H1 (cell line): ENCODE data around the gene KRCC1. TPM values are rescaled to one million over a fixed set of nuclear protein-coding genes. Genes with fewer than 3 reads are reported as not detected.

ENCODE experiments used
- CTCF ChIA-PET: fragments of 300-600 bp; sonication (Branson Sonifier 250); formaldehyde crosslinking; loops from one replicate; lab custom pipeline; 2021; ENCODE audit not compliant: partially characterized antibody; lab: Charles Lee
- POLR2A ChIA-PET: fragments of 300-600 bp; sonication (Branson Sonifier 250); formaldehyde crosslinking; loops from one replicate; lab custom pipeline; 2021; ENCODE audit warnings: inconsistent platforms; ENCODE audit not compliant: partially characterized antibody; lab: Charles Lee
- DNase-seq, 2 experiments: peaks; one replicate each; pipeline versions ENCODE4 v3.0.0 to v3.0.0-alpha.2; 2010 to 2022; ENCODE audit warnings: low spot score in 2 of 2, low read depth in 1 of 2, mixed read lengths in 1 of 2
- FAIRE-seq: peaks from 2 replicates; lab custom pipeline; 2011; peaks lifted over from hg19 to GRCh38; lab: Jason Lieb, UNC
- H2AFZ ChIP-seq: 2 replicates; pipeline ENCODE4 v1.8.1; 2012; ENCODE audit warnings: low read length, inconsistent platforms
- H2AK5ac ChIP-seq: 2 replicates; pipeline ENCODE4 v1.6.1; 2013; ENCODE audit warnings: low read depth, low read length
- H2BK120ac ChIP-seq: replicated peaks from 2 replicates; pipeline ENCODE3; 2013; ENCODE audit warnings: low read depth, low read length, inconsistent platforms
- H2BK12ac ChIP-seq: 2 replicates; pipeline ENCODE4 v1.6.1; 2013; ENCODE audit warnings: low read depth, low read length
- H2BK15ac ChIP-seq: 2 replicates; pipeline ENCODE4 v1.6.1; 2013; ENCODE audit warnings: low read length
- H2BK20ac ChIP-seq: 2 replicates; pipeline ENCODE4 v1.6.1; 2013; ENCODE audit warnings: low read length
- H2BK5ac ChIP-seq: 2 replicates; pipeline ENCODE4 v1.6.1; 2013; ENCODE audit warnings: low read depth, low read length
- H3K14ac ChIP-seq: 2 replicates; pipeline ENCODE4 v1.6.1; 2013; ENCODE audit warnings: inconsistent platforms; ENCODE audit not compliant: insufficient read length
- H3K18ac ChIP-seq: 2 replicates; pipeline ENCODE4 v1.6.1; 2013; ENCODE audit warnings: low read length; ENCODE audit errors: extremely low read depth
- H3K23ac ChIP-seq: 2 replicates; pipeline ENCODE4 v1.6.1; 2013; ENCODE audit warnings: inconsistent platforms; ENCODE audit not compliant: insufficient read length
- H3K23me2 ChIP-seq: 2 replicates; pipeline ENCODE4 v1.6.1; 2013; ENCODE audit warnings: low read depth, low read length
- H3K27ac ChIP-seq: 2 replicates; pipeline ENCODE4 v1.6.1; 2011; ENCODE audit warnings: low read depth, low read length, inconsistent platforms
- H3K27me3 ChIP-seq, 4 experiments: replicated peaks in 1 of 4; 1 replicate in 1 of 4; 2 replicates in 3 of 4; pipeline versions ENCODE4 v1.6.1 to v1.8.1; 2011 to 2013; ENCODE audit warnings: low read length in 3 of 4, mild to moderate bottlenecking in 3 of 4, inconsistent platforms in 2 of 4, mixed read lengths in 2 of 4, moderate library complexity in 1 of 4; ENCODE audit not compliant: control insufficient read depth in 3 of 4, insufficient read depth in 3 of 4; ENCODE audit errors: extremely low read depth in 1 of 4
- H3K36me3 ChIP-seq, 4 experiments: 2 replicates each; pipeline versions ENCODE4 v1.6.1 to v1.8.1; 2011 to 2013; ENCODE audit warnings: mild to moderate bottlenecking in 4 of 4, low read length in 3 of 4, moderate library complexity in 2 of 4, control low read depth in 1 of 4, inconsistent platforms in 1 of 4; ENCODE audit not compliant: insufficient read depth in 4 of 4, control insufficient read depth in 2 of 4
- H3K4ac ChIP-seq: replicated peaks from 2 replicates; pipeline ENCODE3; 2013; ENCODE audit warnings: low read length, low read depth, mixed read lengths, inconsistent platforms; ENCODE audit not compliant: insufficient read length
- H3K4me1 ChIP-seq, 4 experiments: replicated peaks in 1 of 4; 1 replicate in 1 of 4; 2 replicates in 3 of 4; pipeline versions ENCODE4 v1.6.1 to v1.8.1; 2011 to 2013; ENCODE audit warnings: low read length in 3 of 4, inconsistent platforms in 2 of 4, mixed read lengths in 1 of 4; ENCODE audit not compliant: insufficient read depth in 4 of 4, control insufficient read depth in 3 of 4
- H3K4me2 ChIP-seq, 2 experiments: 2 replicates each; pipeline versions ENCODE4 v1.6.1 to v1.8.1; 2011 to 2013; ENCODE audit warnings: low read depth in 2 of 2, low read length in 2 of 2, control low read depth in 1 of 2, inconsistent platforms in 1 of 2, mild to moderate bottlenecking in 1 of 2; ENCODE audit not compliant: insufficient read depth in 1 of 2
- H3K4me3 ChIP-seq, 4 experiments: fragments of 200-600, 300-600 bp in 1 of 4; sonication (generic), shearing (Covaris generic), sonication (Bioruptor Twin) in 1 of 4; 2 replicates each; pipeline versions ENCODE4 v1.5.1 to v1.8.1; 2011 to 2016; ENCODE audit warnings: low read length in 4 of 4, low read depth in 3 of 4, control low read depth in 2 of 4, inconsistent platforms in 2 of 4, mild to moderate bottlenecking in 2 of 4, mixed read lengths in 1 of 4, moderate library complexity in 1 of 4; ENCODE audit not compliant: insufficient read depth in 2 of 4; ENCODE audit errors: extremely low read depth in 1 of 4
- H3K56ac ChIP-seq: replicated peaks from 2 replicates; pipeline ENCODE3; 2013; ENCODE audit warnings: low read depth, mild to moderate bottlenecking, mixed read lengths, low read length, inconsistent platforms; ENCODE audit not compliant: insufficient read length
- H3K79me1 ChIP-seq: 2 replicates; pipeline ENCODE4 v1.6.1; 2013; ENCODE audit warnings: low read depth, low read length, control low read depth
- H3K79me2 ChIP-seq, 2 experiments: 2 replicates each; pipeline versions ENCODE4 v1.6.1 to v1.8.1; 2012 to 2013; ENCODE audit warnings: low read length in 2 of 2, mild to moderate bottlenecking in 2 of 2, inconsistent platforms in 1 of 2; ENCODE audit not compliant: insufficient read depth in 2 of 2, control insufficient read depth in 1 of 2
- H3K9ac ChIP-seq, 4 experiments: replicated peaks in 1 of 4; 1 replicate in 1 of 4; 2 replicates in 3 of 4; pipeline versions ENCODE4 v1.6.1 to v1.8.1; 2011 to 2013; ENCODE audit warnings: low read depth in 3 of 4, low read length in 3 of 4, control low read depth in 2 of 4, mild to moderate bottlenecking in 2 of 4, moderate library complexity in 2 of 4, inconsistent platforms in 1 of 4; ENCODE audit errors: extremely low read depth in 1 of 4
- H3K9me3 ChIP-seq, 2 experiments: 2 replicates each; pipeline versions ENCODE4 v1.6.1 to v1.8.1; 2012 to 2013; ENCODE audit warnings: mild to moderate bottlenecking in 2 of 2, moderate library complexity in 2 of 2, control low read depth in 1 of 2, inconsistent platforms in 1 of 2, low read depth in 1 of 2, low read length in 1 of 2, mixed read lengths in 1 of 2; ENCODE audit not compliant: insufficient read depth in 2 of 2
- H4K20me1 ChIP-seq, 2 experiments: replicated peaks in 1 of 2; 2 replicates each; pipeline versions ENCODE3 to v1.8.1; 2011 to 2013; ENCODE audit warnings: inconsistent platforms in 2 of 2, low read length in 2 of 2, mild to moderate bottlenecking in 1 of 2; ENCODE audit not compliant: insufficient read depth in 2 of 2, control insufficient read depth in 1 of 2
- H4K5ac ChIP-seq: 2 replicates; pipeline ENCODE4 v1.6.1; 2013; ENCODE audit warnings: low read length, low read depth, mixed read lengths, inconsistent platforms; ENCODE audit not compliant: insufficient read length
- H4K8ac ChIP-seq: 2 replicates; pipeline ENCODE4 v1.8.0; 2013; ENCODE audit warnings: mild to moderate bottlenecking, moderate library complexity, low read length, inconsistent platforms; ENCODE audit not compliant: insufficient read depth; ENCODE audit errors: extremely low read depth
- H4K91ac ChIP-seq: replicated peaks from 2 replicates; pipeline ENCODE3; 2013; ENCODE audit warnings: low read length, mixed read lengths, inconsistent platforms; ENCODE audit not compliant: insufficient read length
- ASH2L ChIP-seq: fragments of 200-600, 300-600 bp; sonication (generic); IDR thresholded peaks from one replicate; pipeline ENCODE4 v1.7.1; 2017; ENCODE audit warnings: low read length
- CBX5 ChIP-seq: fragments of 300-800, 300-1000 bp; sonication (generic); IDR thresholded peaks from 2 replicates; pipeline ENCODE4 v1.7.1; 2016; ENCODE audit warnings: antibody characterized with exemption, low read length, low read depth
- CBX8 ChIP-seq: fragments of 300-800, 300-1000 bp; sonication (generic); IDR thresholded peaks from 2 replicates; pipeline ENCODE4 v1.7.1; 2016; ENCODE audit warnings: low read depth, low read length, borderline replicate concordance
- GTF2F1 ChIP-seq: IDR thresholded peaks from 2 replicates; pipeline ENCODE4 v1.6.1; 2012; ENCODE audit warnings: low read depth, low read length, improper control_type of control experiment, borderline replicate concordance
- POU5F1 ChIP-seq: IDR thresholded peaks from 2 replicates; pipeline ENCODE4 v1.6.1; 2011; ENCODE audit warnings: low read depth, mild to moderate bottlenecking, low read length, moderate library complexity
- RBBP5 ChIP-seq: IDR thresholded peaks from 2 replicates; pipeline ENCODE4 v1.7.1; 2012; ENCODE audit warnings: low read depth, mild to moderate bottlenecking, inconsistent platforms, low read length, moderate library complexity, borderline replicate concordance
- SIX5 ChIP-seq: IDR thresholded peaks from 2 replicates; pipeline ENCODE4 v1.6.1; 2011; ENCODE audit warnings: mild to moderate bottlenecking, low read depth, low read length
- YY1 ChIP-seq: IDR thresholded peaks from 2 replicates; pipeline ENCODE4 v1.6.1; 2011; ENCODE audit warnings: low read depth, mild to moderate bottlenecking, low read length
- WGBS, 2 experiments: shearing (Covaris generic) in 1 of 2; methylation state at CpG; one replicate each; pipeline versions ENCODE4 v1.1.6 to v1.1.7; 2013 to 2015; ENCODE audit warnings: low lambda C conversion rate in 2 of 2, mixed read lengths in 2 of 2, inconsistent platforms in 1 of 2, low coverage in 1 of 2, missing lambda C conversion rate in 1 of 2; ENCODE audit not compliant: insufficient replicate concordance in 2 of 2, insufficient coverage in 1 of 2, insufficient read length in 1 of 2; ENCODE audit errors: extremely low coverage in 1 of 2, missing lambda C conversion rate in 1 of 2; 5-methylcytosine and 5-hydroxymethylcytosine counted together
- polyA plus RNA-seq, 7 experiments: library from polyadenylated mRNA; depleted of rRNA in 3 of 7; stranded (reverse) in 5 of 7; unstranded in 2 of 7; fragments of >200 nt in 5 of 7; fragments of 200-250 nt in 2 of 7; gene quantifications; 1 replicate in 5 of 7; 2 replicates in 1 of 7; 4 replicates in 1 of 7; pipeline versions ENCODE4 v1.2.1 to v1.2.3, GENCODE V29; 2011 to 2013; ENCODE audit warnings: missing spikeins in 2 of 7, mixed read lengths in 2 of 7
- total RNA-seq: library from RNA; stranded (reverse); fragmentation: NEBNext Ultra II Directional; extraction: Animal tissue kit (Norgen Biotek cat#: 25700); gene quantifications from 2 replicates; pipeline ENCODE4 v1.2.1, GENCODE V29; 2021
- TF ChIP-seq, protein P1 (sequence below), 3 experiments: IDR thresholded peaks; 1 replicate in 2 of 3; 2 replicates in 1 of 3; pipeline versions ENCODE4 v1.5.1 to v1.6.1; 2011; ENCODE audit warnings: low read length in 3 of 3, mild to moderate bottlenecking in 3 of 3, inconsistent platforms in 2 of 3, low read depth in 1 of 3, moderate library complexity in 1 of 3; ENCODE audit not compliant: insufficient read depth in 1 of 3; ENCODE audit errors: control extremely low read depth in 1 of 3
- TF ChIP-seq, protein P2 (sequence below): IDR thresholded peaks from 2 replicates; pipeline ENCODE4 v1.6.1; 2011; ENCODE audit warnings: low read length, improper control_type of control experiment

Gene KRCC1
- total and polyA plus RNA-seq, 2 of the 8 experiments (the other 6 are each of a cell fraction or from before 2014, with no cell fraction given), result 5.1 to 8.5 TPM

DNA sequence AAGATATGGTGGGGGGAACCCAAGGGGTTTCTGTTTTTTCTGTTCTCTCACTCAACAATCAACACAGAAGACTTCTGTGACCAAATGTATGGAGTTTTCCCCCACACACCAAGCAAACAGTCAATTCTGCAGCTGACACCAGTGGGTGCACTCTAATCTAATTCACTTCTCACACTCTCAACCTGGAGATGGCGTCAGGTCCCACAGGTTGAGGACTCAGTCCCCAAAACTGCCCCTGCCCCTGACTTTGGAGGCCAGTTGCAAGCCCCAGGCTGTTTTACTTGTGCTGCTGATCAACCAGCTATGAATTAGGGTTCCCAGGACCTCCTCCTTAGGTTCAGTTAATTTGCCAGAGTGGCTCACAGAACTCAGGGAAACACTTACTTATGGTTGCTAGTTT, 45.4 kb downstream of the KRCC1 start:
- H3K79me1 ChIP-seq, result no peaks in the 10 kb centered on the region
- no peak overlapping the region for H3K4ac ChIP-seq
- FAIRE-seq (no peak), DNase-seq (no peak)
- no peak overlapping the region for H3K4me3 ChIP-seq
- no peak overlapping the region for H3K27ac ChIP-seq
- no peaks in the 10 kb centered on the region for H4K20me1 ChIP-seq
- ChIA-PET POLR2A (interaction anchor here (0.7 to 1.4 kb wide), 4 partner anchors 10 to 168 kb away, joined by 3 to 6 read pairs (median 3); no protein-coding TSS in a partner anchor), CTCF (interaction anchor here (0.7 to 2.5 kb wide), 7 partner anchors 8 to 152 kb away, joined by 3 to 9 read pairs (median 3); no protein-coding TSS in a partner anchor)
- no peak overlapping the region for H2BK12ac ChIP-seq
- no peaks in the 10 kb centered on the region for H3K27me3 ChIP-seq
- no peak overlapping the region for H2AFZ ChIP-seq
- no peak overlapping the region for H2BK5ac ChIP-seq
- H3K18ac ChIP-seq, result no peak overlapping the region
- H3K23me2 ChIP-seq, result no peaks in the 10 kb centered on the region
- H3K4me2 ChIP-seq, result no peak overlapping the region
- H3K79me2 ChIP-seq, result no peaks in the 10 kb centered on the region
- no peaks in the 10 kb centered on the region for H3K9me3 ChIP-seq
- no peaks in the 10 kb centered on the region for H3K36me3 ChIP-seq
- H4K91ac ChIP-seq, result no peak overlapping the region
- H2AK5ac ChIP-seq, result no peak overlapping the region
- H3K23ac ChIP-seq, result no peak overlapping the region
- H3K56ac ChIP-seq, result no peak overlapping the region
- H2BK15ac ChIP-seq, result no peak overlapping the region
- no peak overlapping the region for H2BK20ac ChIP-seq
- no peak overlapping the region for H4K5ac ChIP-seq
- no peak overlapping the region for H3K9ac ChIP-seq
- H2BK120ac ChIP-seq, result no peak overlapping the region
- H3K4me1 ChIP-seq, result 0 out of 7 replicates have a peak, but pooled peaks cover 0 to 2% (median 0%) of the 10 kb centered on the region in 4 experiments
- WGBS, 2 experiments, result 81% methylated on average over 1 of the region's 1 CpG; no CpG with 5 or more reads in 1 of the 2 experiments
- H3K14ac ChIP-seq, result no peak overlapping the region
- H4K8ac ChIP-seq, result no peak overlapping the region
- TF ChIP-seq CBX8 (no peak), SIX5 (no peak), ASH2L (no peak), CBX5 (no peak), YY1 (no peak), RBBP5 (no peak), GTF2F1 (no peak), POU5F1 (no peak)
- TF ChIP-seq, protein P1, sequence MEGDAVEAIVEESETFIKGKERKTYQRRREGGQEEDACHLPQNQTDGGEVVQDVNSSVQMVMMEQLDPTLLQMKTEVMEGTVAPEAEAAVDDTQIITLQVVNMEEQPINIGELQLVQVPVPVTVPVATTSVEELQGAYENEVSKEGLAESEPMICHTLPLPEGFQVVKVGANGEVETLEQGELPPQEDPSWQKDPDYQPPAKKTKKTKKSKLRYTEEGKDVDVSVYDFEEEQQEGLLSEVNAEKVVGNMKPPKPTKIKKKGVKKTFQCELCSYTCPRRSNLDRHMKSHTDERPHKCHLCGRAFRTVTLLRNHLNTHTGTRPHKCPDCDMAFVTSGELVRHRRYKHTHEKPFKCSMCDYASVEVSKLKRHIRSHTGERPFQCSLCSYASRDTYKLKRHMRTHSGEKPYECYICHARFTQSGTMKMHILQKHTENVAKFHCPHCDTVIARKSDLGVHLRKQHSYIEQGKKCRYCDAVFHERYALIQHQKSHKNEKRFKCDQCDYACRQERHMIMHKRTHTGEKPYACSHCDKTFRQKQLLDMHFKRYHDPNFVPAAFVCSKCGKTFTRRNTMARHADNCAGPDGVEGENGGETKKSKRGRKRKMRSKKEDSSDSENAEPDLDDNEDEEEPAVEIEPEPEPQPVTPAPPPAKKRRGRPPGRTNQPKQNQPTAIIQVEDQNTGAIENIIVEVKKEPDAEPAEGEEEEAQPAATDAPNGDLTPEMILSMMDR (IDR thresholded peaks at IDR 0.05; ENCODE audit: control extremely low read depth in 1 of 3, insufficient read depth in 1 of 3, low read depth in 1 of 3, low read length in 3 of 3), result peak in 1 of 3 experiments; percentile 8; a peak in 1 of 4 replicates
- TF ChIP-seq, protein P2, sequence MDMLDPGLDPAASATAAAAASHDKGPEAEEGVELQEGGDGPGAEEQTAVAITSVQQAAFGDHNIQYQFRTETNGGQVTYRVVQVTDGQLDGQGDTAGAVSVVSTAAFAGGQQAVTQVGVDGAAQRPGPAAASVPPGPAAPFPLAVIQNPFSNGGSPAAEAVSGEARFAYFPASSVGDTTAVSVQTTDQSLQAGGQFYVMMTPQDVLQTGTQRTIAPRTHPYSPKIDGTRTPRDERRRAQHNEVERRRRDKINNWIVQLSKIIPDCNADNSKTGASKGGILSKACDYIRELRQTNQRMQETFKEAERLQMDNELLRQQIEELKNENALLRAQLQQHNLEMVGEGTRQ, result no peak
